ENCODE results near the gene PLBD2. TPM values are rescaled to one million over a fixed set of nuclear protein-coding genes. Genes with fewer than 3 reads are reported as not detected.

PLBD2 gene
- 26.2 and 43.8 TPM in 2 replicates for total RNA-seq (2011; cell fraction: chromatin; rRNA removed; ENCODE audit: low replicate concordance)
- 42.6 and 46.5 TPM in 2 replicates for total RNA-seq (2011; cell fraction: nucleolus; rRNA removed)
- 41.1 and 61.7 TPM in 2 replicates for total RNA-seq (2011; cell fraction: nucleoplasm; rRNA removed)
- total RNA-seq (2014; rRNA removed) (7.2 and 9.1 TPM in 2 replicates), total RNA-seq (2014; rRNA removed; fragmentation: Illumina TruSeq; extraction: Trizol) (1.3 and 2.4 TPM in 2 replicates), total RNA-seq (2015; rRNA removed; fragmentation: Illumina TruSeq; extraction: Trizol) (4.1 and 4.4 TPM in 2 replicates), total RNA-seq (2021) (33.1 and 37.4 TPM in 2 replicates), polyA plus RNA-seq (2011; rRNA removed) (5.5 and 7.8 TPM in 2 replicates), polyA plus RNA-seq (2014; fragmentation: Illumina TruSeq; extraction: Trizol) (31.3 and 33.7 TPM in 2 replicates), polyA plus RNA-seq (2014; fragmentation: Nextera tagmentation; extraction: Ambion mirVana) (1 to 10 TPM; 5.0 to 6.0 TPM), polyA plus RNA-seq (2014; rRNA removed) (16.4 and 17.6 TPM in 2 replicates), polyA minus RNA-seq (2011; rRNA and poly(A)+ RNA removed) (7.4 and 11.0 TPM in 2 replicates), Bru-seq, nascent RNA (percentile 74 among the genes with signal in this experiment), BruChase-seq, experiment 1, labeled RNA remaining after a 2-hour chase (percentile 73 among the genes with signal in this experiment), BruChase-seq, experiment 2, labeled RNA remaining after a 6-hour chase (percentile 75 among the genes with signal in this experiment)
- 11.4 and 15.3 TPM in 2 replicates for polyA plus RNA-seq (2011; cell fraction: cytosol; rRNA removed)
- polyA plus RNA-seq (2011; cell fraction: nucleus; rRNA removed): 8.5 and 11.2 TPM in 2 replicates
- polyA plus RNA-seq (2012): 18.7 and 28.0 TPM in 2 replicates
- polyA minus RNA-seq (2011; cell fraction: cytosol; rRNA and poly(A)+ RNA removed): 21.5 and 26.5 TPM in 2 replicates
- 6.9 and 7.3 TPM in 2 replicates for polyA minus RNA-seq (2011; cell fraction: nucleus; rRNA and poly(A)+ RNA removed)
- long read RNA-seq, experiment 1, full-length matches to known transcripts: 4 of 42 reads
- long read RNA-seq, experiment 1, partial matches to known transcripts: 2 of 42 reads
- long read RNA-seq, experiment 1, other reads (novel, unspliced or antisense): 36 of 42 reads
- long read RNA-seq, experiment 2, full-length matches to known transcripts: 5 of 24 reads
- long read RNA-seq, experiment 2, partial matches to known transcripts: 4 of 24 reads
- long read RNA-seq, experiment 2, other reads (novel, unspliced or antisense): 15 of 24 reads
- long read RNA-seq, experiment 3, full-length matches to known transcripts: 2 of 2 reads
- long read RNA-seq, experiment 3, partial matches to known transcripts: 0 of 2 reads
- long read RNA-seq, experiment 3, other reads (novel, unspliced or antisense): 0 of 2 reads

- POLR2A ChIA-PET: interaction anchor here (0.6 to 2.7 kb wide), 3 partner anchors 9 to 682 kb away, joined by 3 to 9 read pairs (median 4); partner anchors contain the start of gene SLC8B1
- 2% methylated on average over 26 of the region's 67 CpGs for WGBS (ENCODE audit: insufficient coverage, low coverage, missing lambda C conversion rate)
- TF ChIP-seq TSC22D4 (tag; IDR thresholded peaks at IDR 0.05) (no peak), ILK (tag; IDR thresholded peaks at IDR 0.05; ENCODE audit: borderline replicate concordance, low read depth) (no peak), COPS2 (conservative IDR thresholded peaks at IDR 0.05) (no peak), ZNF75A (CRISPR knock-in tag; IDR thresholded peaks at IDR 0.05) (no peak), GATA2 (CRISPR knock-in tag; IDR thresholded peaks at IDR 0.05) (no peak), STAT5A (IDR thresholded peaks at IDR 0.05; ENCODE audit: borderline replicate concordance, low read length) (no peak), ZNF133 (CRISPR knock-in tag; IDR thresholded peaks at IDR 0.05) (no peak), ZNF511 (CRISPR knock-in tag; IDR thresholded peaks at IDR 0.05) (0 out of 2 replicates have a peak, but pooled peaks have one; percentile 41), E2F3 (CRISPR knock-in tag; IDR thresholded peaks at IDR 0.05) (no peak), ZNF253 (CRISPR knock-in tag; conservative IDR thresholded peaks at IDR 0.05) (no peak), DNMT1 (IDR thresholded peaks at IDR 0.05) (no peak), BRF1 (IDR thresholded peaks at IDR 0.05; ENCODE audit: borderline replicate concordance, extremely low read depth, insufficient read length) (no peak), POLR2A (conservative IDR thresholded peaks at IDR 0.05) (no peak; the same call in none of the 2 replicates), ADNP (tag; IDR thresholded peaks at IDR 0.05) (no peak), THRAP3 (IDR thresholded peaks at IDR 0.05; ENCODE audit: borderline replicate concordance) (no peak), NFIC (IDR thresholded peaks at IDR 0.05) (no peak)
Measured at GRCh38 chr12:113358381-113359132, at the start of gene PLBD2. PLBD2 (plus strand) TSS chr12:113358587; CDS start chr12:113358601, 14 bp downstream.

More at GRCh38 chr12:113358381-113359132, at the start of gene PLBD2:
- Histone ChIP-seq H3K4me1 (replicated peaks in 1 of 2; ENCODE audit: control insufficient read depth in 2 of 2, insufficient read depth in 2 of 2, low read length in 2 of 2) (peaks cover 21 to 30% of the 10 kb centered on the region in 2 experiments), H3K9ac (ENCODE audit: insufficient read depth in 1 of 2, low read depth in 2 of 2, low read length in 2 of 2) (peak within 1 kb of the TSS; percentile 75 to 96), H3K79me2 (ENCODE audit: control insufficient read depth, insufficient read depth, low read length) (peaks cover 27% of the 10 kb centered on the region), H3K27me3 (ENCODE audit: control insufficient read depth in 2 of 2, insufficient read depth in 2 of 2, low read length in 2 of 2) (no peaks in the 10 kb centered on the region), H3K27ac (ENCODE audit: extremely low read depth, low read depth, low read length) (peak within 1 kb of the TSS; percentile 84), H3K9me3 (replicated peaks; ENCODE audit: control insufficient read depth, insufficient read depth, low read depth, low read length) (no peaks in the 10 kb centered on the region), H3K36me3 (ENCODE audit: control insufficient read depth, insufficient read depth, low read length) (peaks cover 20% of the 10 kb centered on the region; the same call in 1 of the 3 replicates), H2AFZ (ENCODE audit: low read depth, low read length) (peak within 1 kb of the TSS; percentile 94), H3K4me3 (peak within 1 kb of the TSS; percentile 96), H4K20me1 (replicated peaks; ENCODE audit: control insufficient read depth, insufficient read depth, low read length) (peaks cover 11% of the 10 kb centered on the region), H3K4me2 (ENCODE audit: insufficient read depth, low read length) (peak within 1 kb of the TSS; percentile 91), H3K9me1 (ENCODE audit: control insufficient read depth, insufficient read depth, low read length) (no peaks in the 10 kb centered on the region)
- FAIRE-seq: no peak
- in situ Hi-C loops (cut with MboI) (no loop called here), intact Hi-C loops (cut with micrococcal nuclease) (loop anchor here (1.0 to 2.0 kb wide), 3 partner anchors 23 to 67 kb away; partner anchors contain the start of gene SLC8B1)
- ATAC-seq: peak; percentile 94
- BruUV-seq (replicated peaks): no TSS peak
- CTCF ChIA-PET (ENCODE audit: low intra/inter-chr PET ratio): no interaction called here
- peak; percentile 95 to 99 (median 99) for DNase-seq (ENCODE audit: extremely low read depth in 1 of 4, low spot score in 3 of 4)

Data from K562 (cell line).